SJCRH30 (cell line): ENCODE data around the gene C3. TPM values are rescaled to one million over a fixed set of nuclear protein-coding genes. Genes with fewer than 3 reads are reported as not detected.
"Not testable (repeated sequence)": the region's sequence is repeated elsewhere in the genome, so short reads cannot be mapped to it uniquely, and the experiment has no call there.

Experiments
- DNase-seq, 2 experiments: peaks; one replicate each; pipeline ENCODE4 v3.0.0-alpha.2; 2015 to 2020
- H3K27ac ChIP-seq: fragments of 250-450 bp; sonication (Bioruptor Pico); 2 replicates; pipeline ENCODE4 v1.5.1; 2020; ENCODE audit warnings: mild to moderate bottlenecking, moderate library complexity
- H3K27me3 ChIP-seq: fragments of 250-450 bp; sonication (Bioruptor Pico); 2 replicates; pipeline ENCODE4 v1.5.1; 2020; ENCODE audit warnings: mild to moderate bottlenecking, moderate library complexity
- H3K36me3 ChIP-seq: fragments of 250-450 bp; sonication (Bioruptor Pico); 2 replicates; pipeline ENCODE4 v1.5.1; 2020; ENCODE audit warnings: mild to moderate bottlenecking, moderate library complexity
- H3K4me1 ChIP-seq: fragments of 250-450 bp; sonication (Bioruptor Pico); 2 replicates; pipeline ENCODE4 v1.5.1; 2020; ENCODE audit warnings: mild to moderate bottlenecking, moderate library complexity
- H3K4me3 ChIP-seq: fragments of 250-450 bp; sonication (Bioruptor Pico); 2 replicates; pipeline ENCODE4 v1.5.1; 2020; ENCODE audit warnings: mild to moderate bottlenecking, moderate library complexity
- H3K9me3 ChIP-seq: fragments of 250-450 bp; sonication (Bioruptor Pico); replicated peaks from 2 replicates; pipeline ENCODE4 v1.5.1; 2020; ENCODE audit warnings: mild to moderate bottlenecking, moderate library complexity
- total RNA-seq: library from RNA; depleted of rRNA; stranded (reverse); fragments of >200 nt; shearing (Covaris generic); gene quantifications from 2 replicates; pipeline ENCODE4 v1.2.3, GENCODE V29; 2014; rRNA removed

C3 gene
- total RNA-seq, 1 experiment from 2014 or later: not detected

DNA sequence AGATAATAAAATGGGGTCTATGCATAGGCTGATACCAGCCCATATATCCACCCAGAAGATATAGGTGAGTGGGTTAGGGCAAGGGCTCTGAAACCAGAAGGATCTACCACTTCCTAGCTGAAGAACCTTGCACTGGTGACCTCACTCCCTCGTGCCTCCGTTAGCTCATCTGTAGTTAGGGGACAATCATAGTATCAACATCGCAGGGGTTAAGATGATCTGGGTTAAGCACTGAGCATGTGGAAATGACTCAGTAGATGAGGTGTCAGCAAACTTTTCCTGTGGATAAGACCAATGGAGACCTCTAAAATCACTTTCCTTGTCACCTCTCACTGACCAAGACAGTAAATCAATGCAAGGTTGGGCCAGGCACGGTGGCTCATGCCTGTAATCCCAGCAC, 81.0 kb downstream of the C3 start:
- Histone ChIP-seq H3K36me3 (no peaks in the 10 kb centered on the region), H3K27me3 (no peaks in the 10 kb centered on the region), H3K27ac (no peak overlapping the region), H3K4me3 (no peak overlapping the region), H3K9me3 (no peaks in the 10 kb centered on the region), H3K4me1 (no peaks in the 10 kb centered on the region)
- no peak for DNase-seq

DNA sequence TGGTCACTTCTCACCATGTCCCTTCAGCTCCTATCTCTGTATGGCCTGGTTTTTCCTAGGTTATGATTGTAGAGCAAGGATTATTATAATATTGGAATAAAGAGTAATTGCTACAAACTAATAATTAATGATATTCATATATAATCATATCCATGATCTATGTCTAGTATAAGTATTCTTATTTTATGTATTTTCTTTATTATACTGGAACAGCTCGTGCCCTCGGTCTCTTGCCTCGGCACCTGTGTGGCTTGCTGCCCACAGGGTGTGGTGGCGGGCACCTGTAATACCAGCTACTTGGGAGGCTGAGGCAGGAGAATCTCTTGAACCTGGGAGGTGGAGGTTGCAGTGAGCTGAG, 87.0 kb downstream of the C3 start:
- not testable (repeated sequence) for H3K9me3 ChIP-seq, H3K4me3 ChIP-seq, H3K4me1 ChIP-seq, DNase-seq, H3K27ac ChIP-seq, H3K27me3 ChIP-seq, H3K36me3 ChIP-seq

DNA sequence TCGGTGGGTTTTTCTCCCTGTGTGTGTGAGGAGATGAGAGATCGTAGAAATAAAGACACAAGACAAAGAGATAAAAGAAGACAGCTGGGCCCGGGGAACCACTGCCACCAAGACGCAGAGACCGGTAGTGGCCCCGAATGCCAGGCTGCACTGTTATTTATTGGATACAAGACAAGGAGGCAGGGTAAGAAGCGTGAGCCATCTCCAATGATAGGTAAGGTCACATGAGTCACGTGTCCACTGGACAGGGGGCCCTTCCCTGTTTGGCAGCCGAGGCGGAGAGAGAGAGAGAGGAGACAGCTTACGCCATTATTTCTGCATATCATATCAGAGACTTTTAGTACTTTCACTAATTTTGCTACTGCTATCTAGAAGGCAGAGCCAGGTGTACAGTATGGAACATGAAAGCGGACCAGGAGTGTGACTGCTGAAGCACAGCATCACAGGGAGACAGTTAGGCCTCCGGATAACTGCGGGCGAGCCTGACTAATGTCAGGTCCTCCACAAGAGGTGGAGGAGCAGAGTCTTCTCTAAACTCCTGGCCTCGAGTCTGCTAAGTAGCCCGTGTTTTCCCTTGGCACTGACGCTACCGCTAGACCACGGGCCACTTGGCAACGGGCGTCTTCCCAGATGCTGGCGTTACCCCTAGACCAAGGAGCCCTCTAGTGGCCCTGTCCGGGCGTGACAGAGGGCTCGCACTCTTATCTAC, 87.5 kb downstream of the C3 start:
- H3K27me3 ChIP-seq, H3K9me3 ChIP-seq, H3K27ac ChIP-seq, H3K36me3 ChIP-seq, H3K4me3 ChIP-seq, H3K4me1 ChIP-seq: not testable (repeated sequence)
- DNase-seq: peak; percentile 54 to 65

DNA sequence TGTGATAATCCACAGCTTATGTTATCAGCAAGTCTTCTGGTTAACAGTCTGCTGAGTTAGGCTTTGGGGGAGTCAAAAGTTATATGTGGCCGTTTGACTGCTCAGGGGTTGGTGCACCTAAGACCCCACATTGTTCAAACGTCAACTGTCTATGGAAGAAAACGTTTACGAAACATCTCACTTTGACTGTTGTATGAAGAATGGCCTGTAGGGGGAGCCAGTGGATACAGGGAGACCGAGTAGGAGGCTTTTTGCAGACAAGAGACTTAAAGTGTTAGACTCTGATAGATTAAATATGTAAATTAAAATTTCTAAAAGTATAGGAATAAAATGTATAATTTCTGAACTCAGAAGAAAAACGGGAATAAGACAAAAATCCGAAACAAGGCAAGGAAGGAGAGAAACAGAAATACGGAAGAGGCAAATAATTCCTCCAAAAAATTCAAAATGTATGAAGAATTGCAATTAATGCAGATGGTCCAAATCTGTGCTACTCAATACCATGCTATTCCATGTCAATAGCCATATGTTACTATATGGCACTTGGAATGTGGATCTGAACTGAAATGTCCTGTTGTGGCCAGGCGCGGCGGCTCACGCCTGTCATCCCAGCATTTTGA, 88.3 kb downstream of the C3 start:
- DNase-seq: peak; percentile 63 to 82
- Histone ChIP-seq H3K4me1 (no peaks in the 10 kb centered on the region), H3K9me3 (0 out of 2 replicates have a peak, but pooled peaks cover 3% of the 10 kb centered on the region), H3K27ac (no peak overlapping the region), H3K36me3 (no peaks in the 10 kb centered on the region), H3K4me3 (no peak overlapping the region), H3K27me3 (no peaks in the 10 kb centered on the region)

Other genes starting within 250 kb of the C3 start
- not detected in 2 replicates for gene DENND1C, start 238.9 kb downstream of the C3 start, total RNA-seq
- gene TUBB4A, start 218.3 kb downstream of the C3 start, total RNA-seq: not detected in 2 replicates
- not detected in 2 replicates for gene TNFSF9, start 189.6 kb downstream of the C3 start, total RNA-seq
- gene CD70, start 129.5 kb downstream of the C3 start, total RNA-seq: not detected in 2 replicates
- gene TNFSF14, start 50.5 kb downstream of the C3 start, total RNA-seq: not detected in 2 replicates
- gene GPR108, start 16.9 kb upstream of the C3 start, total RNA-seq: 32.0 and 33.2 TPM in 2 replicates
- 39.3 and 40.5 TPM in 2 replicates for gene TRIP10, start 19.0 kb upstream of the C3 start, total RNA-seq
- not detected in 2 replicates for gene SH2D3A, start 46.8 kb upstream of the C3 start, total RNA-seq
- not detected in 2 replicates for gene VAV1, start 52.1 kb upstream of the C3 start, total RNA-seq
- gene ADGRE1, start 166.9 kb upstream of the C3 start, total RNA-seq: not detected in 2 replicates